Measurements from ENCODE around the gene SUSD6. TPM values are rescaled to one million over a fixed set of nuclear protein-coding genes. Genes with fewer than 3 reads are reported as not detected.
A peak's percentile ranks its signal among the peaks of the same experiment; 100 is the strongest.
"Not testable (repeated sequence)": the region's sequence is repeated elsewhere in the genome, so short reads cannot be mapped to it uniquely, and the experiment has no call there.

The SUSD6 gene
- total and polyA plus RNA-seq, 2 donors (not counting 1 experiment from before 2014, with no cell fraction given), result 62.3 to 97.8 TPM

- H3K9me3 ChIP-seq (ENCODE audit: control extremely low read depth in 1 of 3, control insufficient read depth in 2 of 3, insufficient read depth in 1 of 3, low read length in 2 of 3); H3K4me2 ChIP-seq (replicated peaks; ENCODE audit: low read depth, low read length, poor library complexity, severe bottlenecking); H3K4me3 Mint-ChIP-seq; H2AFZ ChIP-seq (ENCODE audit: insufficient read depth, low read depth, low read length, poor library complexity, severe bottlenecking); H3K9ac ChIP-seq (ENCODE audit: low read length); intact Hi-C loops (cut with micrococcal nuclease); H3K36me3 ChIP-seq (replicated peaks in 1 of 2; ENCODE audit: control extremely low read depth in 1 of 2, control insufficient read depth in 1 of 2, extremely low read depth in 1 of 2, insufficient read depth in 2 of 2, low read length in 1 of 2); H3K9me3 Mint-ChIP-seq (ENCODE audit: insufficient read depth); ATAC-seq (ENCODE audit: low read depth); POLR2A ChIA-PET; H3K27me3 Mint-ChIP-seq; H3K4me3 ChIP-seq (ENCODE audit: control extremely low read depth in 1 of 5, extremely low read depth in 1 of 5, insufficient read depth in 1 of 5, low read depth in 2 of 5, low read length in 4 of 5); H3K27ac ChIP-seq (ENCODE audit: low read length in 2 of 2); H3K27me3 ChIP-seq (replicated peaks in 1 of 4; ENCODE audit: control extremely low read depth in 1 of 4, control insufficient read depth in 3 of 4, insufficient read depth in 4 of 4, low read length in 3 of 4); DNase-seq: not testable (repeated sequence)
- H4K20me1 ChIP-seq (ENCODE audit: control insufficient read depth, insufficient read depth, low read length, poor library complexity, severe bottlenecking), result peaks cover 80% of the 10 kb centered on the region
- WGBS (ENCODE audit: insufficient coverage), result 62% methylated on average over 4 of the region's 6 CpGs
- peaks cover 77 to 79% of the 10 kb centered on the region in 2 donors for H3K4me1 ChIP-seq (ENCODE audit: control insufficient read depth in 2 of 2, insufficient read depth in 2 of 2, low read length in 2 of 2)
- Mint-ChIP-seq H3K4me1 (peaks cover 93% of the 10 kb centered on the region), H3K27ac (peak overlapping the region; percentile 32)
- CTCF ChIA-PET, result interaction anchor here (0.9 to 1.4 kb wide), 2 partner anchors 10 to 94 kb away, joined by 3 to 4 read pairs; no protein-coding TSS in a partner anchor
- peaks cover 99% of the 10 kb centered on the region for H3K79me2 ChIP-seq (ENCODE audit: control insufficient read depth, insufficient read depth, low read length)
Observed at GRCh38 chr14:69699243-69699642, 87.8 kb downstream of the SUSD6 start.

- H3K4me3 Mint-ChIP-seq, result no peak overlapping the region
- ChIA-PET CTCF (interaction anchor here (1.4 kb wide), 1 partner anchor 95 kb away, joined by 4 read pairs; no protein-coding TSS in a partner anchor), POLR2A (no interaction called here)
- Histone ChIP-seq H3K27me3 (replicated peaks in 1 of 4; ENCODE audit: control extremely low read depth in 1 of 4, control insufficient read depth in 3 of 4, insufficient read depth in 4 of 4, low read length in 3 of 4) (no peaks in the 10 kb centered on the region), H3K27ac (ENCODE audit: low read length in 2 of 2) (no peak overlapping the region), H3K79me2 (ENCODE audit: control insufficient read depth, insufficient read depth, low read length) (peaks cover 99% of the 10 kb centered on the region), H3K4me1 (ENCODE audit: control insufficient read depth in 2 of 2, insufficient read depth in 2 of 2, low read length in 2 of 2) (peaks cover 71 to 73% of the 10 kb centered on the region in 2 donors), H4K20me1 (ENCODE audit: control insufficient read depth, insufficient read depth, low read length, poor library complexity, severe bottlenecking) (peaks cover 79% of the 10 kb centered on the region), H2AFZ (ENCODE audit: insufficient read depth, low read depth, low read length, poor library complexity, severe bottlenecking) (no peak overlapping the region), H3K9me3 (ENCODE audit: control extremely low read depth in 1 of 3, control insufficient read depth in 2 of 3, insufficient read depth in 1 of 3, low read length in 2 of 3) (no peaks in the 10 kb centered on the region), H3K4me2 (replicated peaks; ENCODE audit: low read depth, low read length, poor library complexity, severe bottlenecking) (no peak overlapping the region), H3K36me3 (replicated peaks in 1 of 2; ENCODE audit: control extremely low read depth in 1 of 2, control insufficient read depth in 1 of 2, extremely low read depth in 1 of 2, insufficient read depth in 2 of 2, low read length in 1 of 2) (peaks cover 3 to 12% of the 10 kb centered on the region in 2 experiments), H3K9ac (ENCODE audit: low read length) (no peak overlapping the region), H3K4me3 (ENCODE audit: control extremely low read depth in 1 of 5, extremely low read depth in 1 of 5, insufficient read depth in 1 of 5, low read depth in 2 of 5, low read length in 4 of 5) (no peak overlapping the region)
- no peak for ATAC-seq (ENCODE audit: low read depth)
- peaks cover 87% of the 10 kb centered on the region for H3K4me1 Mint-ChIP-seq
- WGBS (ENCODE audit: insufficient coverage), result 74% methylated on average over 4 of the region's 6 CpGs
- no peak for DNase-seq
- TF ChIP-seq CTCF (IDR thresholded peaks at IDR 0.05), result no peak
- TF ChIP-seq EZH2 (IDR thresholded peaks at IDR 0.05; ENCODE audit: borderline replicate concordance, insufficient read depth, low read depth, low read length, poor library complexity, severe bottlenecking), result no peak
- H3K27ac Mint-ChIP-seq, result no peak overlapping the region
- no peaks in the 10 kb centered on the region for H3K27me3 Mint-ChIP-seq
- H3K9me3 Mint-ChIP-seq (ENCODE audit: insufficient read depth), result no peaks in the 10 kb centered on the region
- intact Hi-C loops (cut with micrococcal nuclease), result no loop called here
Observed at GRCh38 chr14:69699748-69700303, 88.4 kb downstream of the SUSD6 start.

Measured in B cell (primary cell).